IMR-90 (cell line): Measurements from ENCODE around the gene SPTBN5. TPM values are rescaled to one million over a fixed set of nuclear protein-coding genes. Genes with fewer than 3 reads are reported as not detected.

Experiments used
- ATAC-seq: fragments of 200-7000 bp; cut with Tn5 transposase; 2 replicates; pipeline ENCODE4 v1.9.1; 2020; ENCODE audit warnings: low read depth, mild to moderate bottlenecking, moderate library complexity
- BruUV-seq: library from RNA; stranded (reverse); fragments of 400-500 nt; replicated peaks from 2 replicates; lab custom pipeline; 2021; lab: Mats Ljungman, UMichigan
- CTCF ChIA-PET: fragments of 300-600 bp; formaldehyde crosslinking; extraction: SDS; loops from one replicate; lab custom pipeline; 2021; ENCODE audit warnings: antibody characterized with exemption; lab: Yijun Ruan, JAX
- POLR2A ChIA-PET: fragments of 300-600 bp; sonication (Branson Sonifier 250); formaldehyde crosslinking; loops from one replicate; lab custom pipeline; 2022; ENCODE audit warnings: antibody characterized with exemption; ENCODE audit not compliant: unreplicated experiment; lab: Charles Lee
- DNase-seq: peaks from one replicate; pipeline ENCODE4 v3.0.0; 2013
- H2AFZ ChIP-seq: replicated peaks from 2 replicates; pipeline ENCODE3; 2013; ENCODE audit warnings: low read length, mild to moderate bottlenecking; ENCODE audit not compliant: poor library complexity
- H2AK5ac ChIP-seq: 2 replicates; pipeline ENCODE4 v1.6.1; 2013; ENCODE audit warnings: low read depth, low read length, inconsistent platforms
- H2AK9ac ChIP-seq: replicated peaks from 2 replicates; pipeline ENCODE3; 2013; ENCODE audit warnings: mild to moderate bottlenecking, low read depth, low read length, moderate library complexity; ENCODE audit not compliant: poor library complexity
- H2BK120ac ChIP-seq: 2 replicates; pipeline ENCODE4 v1.6.1; 2013; ENCODE audit warnings: low read depth, low read length, inconsistent platforms
- H2BK15ac ChIP-seq: 3 replicates; pipeline ENCODE4 v1.6.1; 2013; ENCODE audit warnings: low read depth, low read length, inconsistent platforms
- H2BK20ac ChIP-seq: 2 replicates; pipeline ENCODE4 v1.6.1; 2013; ENCODE audit warnings: low read depth, mild to moderate bottlenecking, inconsistent platforms, low read length, moderate library complexity
- H2BK5ac ChIP-seq: 2 replicates; pipeline ENCODE4 v1.6.1; 2013; ENCODE audit warnings: mild to moderate bottlenecking, low read depth, low read length, inconsistent platforms; ENCODE audit not compliant: poor library complexity, severe bottlenecking
- H3K14ac ChIP-seq: replicated peaks from 2 replicates; pipeline ENCODE4 v1.6.1; 2013; ENCODE audit warnings: low read depth, low read length, inconsistent platforms
- H3K18ac ChIP-seq: 2 replicates; pipeline ENCODE4 v1.6.1; 2013; ENCODE audit warnings: low read depth, low read length, control low read depth
- H3K23ac ChIP-seq: 2 replicates; pipeline ENCODE4 v1.6.1; 2013; ENCODE audit warnings: low read depth, low read length, inconsistent platforms
- H3K27ac ChIP-seq: 2 replicates; pipeline ENCODE4 v1.5.1; 2013; ENCODE audit warnings: mild to moderate bottlenecking, control low read depth, low read length; ENCODE audit not compliant: insufficient read depth
- H3K27me3 ChIP-seq: 2 replicates; pipeline ENCODE4 v1.6.1; 2013; ENCODE audit warnings: low read length; ENCODE audit not compliant: control insufficient read depth, insufficient read depth
- H3K36me3 ChIP-seq: 2 replicates; pipeline ENCODE4 v1.6.1; 2013; ENCODE audit warnings: low read length, mixed read lengths; ENCODE audit not compliant: control insufficient read depth, insufficient read depth
- H3K4ac ChIP-seq: 2 replicates; pipeline ENCODE4 v1.6.1; 2013; ENCODE audit warnings: low read depth, low read length, inconsistent platforms
- H3K4me1 ChIP-seq: 2 replicates; pipeline ENCODE4 v1.6.1; 2013; ENCODE audit warnings: low read length, mixed read lengths; ENCODE audit not compliant: control insufficient read depth, insufficient read depth
- H3K4me2 ChIP-seq: 2 replicates; pipeline ENCODE4 v1.6.1; 2013; ENCODE audit warnings: low read depth, mild to moderate bottlenecking, control low read depth, low read length, moderate library complexity
- H3K4me3 ChIP-seq: 2 replicates; pipeline ENCODE4 v1.5.1; 2013; ENCODE audit warnings: low read depth, mild to moderate bottlenecking, control low read depth, low read length, moderate library complexity; ENCODE audit not compliant: insufficient read depth
- H3K56ac ChIP-seq: 2 replicates; pipeline ENCODE4 v1.6.1; 2013; ENCODE audit warnings: low read length, inconsistent platforms; ENCODE audit not compliant: insufficient read depth; ENCODE audit errors: extremely low read depth
- H3K79me1 ChIP-seq, 2 experiments: 2 replicates each; pipeline ENCODE4 v1.6.1; 2013; ENCODE audit warnings: low read length in 2 of 2, inconsistent platforms in 1 of 2, low read depth in 1 of 2
- H3K9ac ChIP-seq: 2 replicates; pipeline ENCODE4 v1.6.1; 2013; ENCODE audit warnings: low read depth, low read length, control low read depth
- H3K9me1 ChIP-seq: 2 replicates; pipeline ENCODE4 v1.6.1; 2013; ENCODE audit warnings: low read length, inconsistent platforms; ENCODE audit not compliant: insufficient read depth
- H3K9me3 ChIP-seq: 2 replicates; pipeline ENCODE4 v1.6.1; 2013; ENCODE audit warnings: low read length; ENCODE audit not compliant: control insufficient read depth, insufficient read depth
- H4K20me1 ChIP-seq: 2 replicates; pipeline ENCODE4 v1.6.1; 2013; ENCODE audit warnings: low read length, inconsistent platforms; ENCODE audit not compliant: insufficient read depth
- H4K5ac ChIP-seq: 2 replicates; pipeline ENCODE4 v1.6.1; 2013; ENCODE audit warnings: mild to moderate bottlenecking, low read depth, low read length, control low read depth
- H4K8ac ChIP-seq, 2 experiments: 2 replicates each; pipeline ENCODE4 v1.6.1; 2013; ENCODE audit warnings: low read depth in 2 of 2, low read length in 2 of 2, control low read depth in 1 of 2, inconsistent platforms in 1 of 2
- H4K91ac ChIP-seq: 2 replicates; pipeline ENCODE4 v1.6.1; 2013; ENCODE audit warnings: low read depth, low read length, inconsistent platforms; ENCODE audit not compliant: insufficient read depth
- BHLHE40 ChIP-seq: fragments of 150-350 bp; IDR thresholded peaks from 2 replicates; pipeline ENCODE4 v1.6.1; 2016; ENCODE audit warnings: mild to moderate bottlenecking, low read depth, low read length
- CEBPB ChIP-seq: IDR thresholded peaks from 2 replicates; pipeline ENCODE4 v1.6.1; 2012; ENCODE audit warnings: low read depth, low read length, improper control_type of control experiment
- CHD1 ChIP-seq: IDR thresholded peaks from 2 replicates; pipeline ENCODE4 v1.6.1; 2012; ENCODE audit warnings: low read depth, low read length, improper control_type of control experiment
- CTCF ChIP-seq: conservative IDR thresholded peaks from 2 replicates; pipeline ENCODE4 v1.5.1; 2012; ENCODE audit warnings: mild to moderate bottlenecking, low read depth, low read length, improper control_type of control experiment
- ELK1 ChIP-seq: fragments of 150-350 bp; IDR thresholded peaks from 2 replicates; pipeline ENCODE4 v1.6.1; 2016; ENCODE audit warnings: low read depth, mild to moderate bottlenecking, low read length, moderate library complexity, borderline replicate concordance
- FOS ChIP-seq: fragments of 150-350 bp; IDR thresholded peaks from 2 replicates; pipeline ENCODE4 v1.6.1; 2016; ENCODE audit warnings: low read depth, low read length
- MAZ ChIP-seq: IDR thresholded peaks from 2 replicates; pipeline ENCODE4 v1.6.1; 2012; ENCODE audit warnings: low read depth, mild to moderate bottlenecking, low read length, improper control_type of control experiment, moderate library complexity, borderline replicate concordance
- MXI1 ChIP-seq: IDR thresholded peaks from 2 replicates; pipeline ENCODE4 v1.6.1; 2012; ENCODE audit warnings: low read depth, mild to moderate bottlenecking, low read length, moderate library complexity, borderline replicate concordance
- POLR2A ChIP-seq: IDR thresholded peaks from 2 replicates; pipeline ENCODE4 v1.6.1; 2012; ENCODE audit warnings: mild to moderate bottlenecking, low read depth, low read length
- RAD21 ChIP-seq: IDR thresholded peaks from 2 replicates; pipeline ENCODE4 v1.6.1; 2012; ENCODE audit warnings: low read length, improper control_type of control experiment
- RCOR1 ChIP-seq: IDR thresholded peaks from 2 replicates; pipeline ENCODE4 v1.6.1; 2012; ENCODE audit warnings: mild to moderate bottlenecking, low read length, improper control_type of control experiment; ENCODE audit not compliant: insufficient replicate concordance
- RFX5 ChIP-seq: IDR thresholded peaks from 2 replicates; pipeline ENCODE4 v1.8.0; 2012; ENCODE audit warnings: low read depth, mild to moderate bottlenecking, low read length, moderate library complexity
- SMC3 ChIP-seq: fragments of 150-350 bp; IDR thresholded peaks from 2 replicates; pipeline ENCODE4 v1.6.1; 2016; ENCODE audit warnings: low read depth, mild to moderate bottlenecking, antibody characterized with exemption, low read length, moderate library complexity
- WGBS, 2 experiments: methylation state at CpG; one replicate each; pipeline versions ENCODE4 v1.1.5 to v1.1.7; 2013; ENCODE audit warnings: missing lambda C conversion rate in 2 of 2; ENCODE audit not compliant: insufficient read length in 1 of 2; ENCODE audit errors: extremely low coverage in 2 of 2; 5-methylcytosine and 5-hydroxymethylcytosine counted together
- dilution Hi-C: fragments of 300-500 bp; cut with HindIII; formaldehyde crosslinking; loops from one replicate; pipeline ENCODE4 v1.14.3; 2018; ENCODE audit warnings: low sequenced_read_pairs; ENCODE audit not compliant: unreplicated experiment
- in situ Hi-C: fragments of 300-500 bp; cut with MboI; formaldehyde crosslinking; loops from 3 replicates; pipeline ENCODE4 v1.14.3; 2019; ENCODE audit warnings: low sequenced_read_pairs, inconsistent platforms, mixed read lengths
- intact Hi-C: fragments of 100-400 bp; cut with micrococcal nuclease; formaldehyde crosslinking; loops from 2 replicates; pipeline ENCODE4 v1.10.0; 2022
- polyA plus RNA-seq, 3 experiments: library from polyadenylated mRNA; depleted of rRNA; stranded (reverse); fragments of >200 nt; gene quantifications; 2 replicates each; pipeline ENCODE4 v1.2.3, GENCODE V29; 2012; ENCODE audit warnings: low replicate concordance in 1 of 3
- total RNA-seq: library from RNA; depleted of rRNA; stranded (reverse); fragments of >200 nt; gene quantifications from 2 replicates; pipeline ENCODE4 v1.2.3, GENCODE V29; 2012
- TF ChIP-seq, protein P1 (sequence below): fragments of 150-350 bp; IDR thresholded peaks from 2 replicates; pipeline ENCODE4 v1.6.1; 2017; ENCODE audit warnings: mild to moderate bottlenecking, antibody characterized with exemption, low read length, low read depth

Gene SPTBN5
- total and polyA plus RNA-seq, 2 of the 4 experiments (the other 2 are of a cell fraction), result under 0.01 to 0.38 TPM

DNA sequence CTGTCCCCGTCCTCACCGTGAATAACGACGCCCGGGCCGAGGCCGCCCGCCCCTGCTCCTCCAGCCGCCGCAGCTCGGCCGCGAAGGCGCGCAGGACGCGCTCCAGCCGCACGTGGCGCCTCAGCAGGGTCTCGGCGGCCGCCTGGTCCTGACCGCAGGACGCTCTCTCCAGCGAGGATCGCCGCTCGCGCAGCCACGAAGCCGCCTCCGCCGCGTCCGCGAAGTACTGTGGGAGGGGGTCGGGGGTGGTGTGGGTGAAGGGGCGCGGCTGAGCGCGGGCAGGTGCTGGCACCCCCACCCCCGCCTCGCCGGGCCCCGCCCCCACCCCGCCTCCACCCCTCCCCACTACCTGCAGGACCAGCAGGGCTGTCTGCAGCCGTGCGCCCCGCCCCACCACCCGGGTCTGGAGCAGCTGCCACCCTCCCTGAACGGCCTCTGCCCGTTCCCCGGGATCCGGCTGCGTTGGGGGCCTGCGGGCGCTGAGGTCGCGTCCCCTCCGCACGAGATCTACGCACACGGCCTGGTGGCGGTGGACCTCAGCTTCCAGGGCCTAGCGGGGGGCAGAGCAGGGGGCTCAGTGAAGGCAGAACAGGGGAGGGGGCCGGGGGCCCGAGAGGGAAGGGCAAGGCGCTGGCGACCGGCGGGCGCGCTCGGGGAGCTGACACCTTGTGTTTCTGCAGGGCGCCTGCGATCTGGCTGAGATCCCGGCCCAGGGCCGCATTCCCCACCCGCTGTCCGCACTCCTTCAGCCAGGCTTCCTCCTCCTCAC is 11.7 kb downstream of the SPTBN5 start:
- Histone ChIP-seq H3K14ac (no peak overlapping the region), H2BK5ac (no peak overlapping the region), H3K18ac (no peak overlapping the region), H3K23ac (no peak overlapping the region), H4K91ac (no peak overlapping the region), H3K27me3 (peaks cover 33% of the 10 kb centered on the region), H3K27ac (no peak overlapping the region), H3K4me1 (0 out of 2 replicates have a peak, but pooled peaks cover 2% of the 10 kb centered on the region), H3K9me1 (no peaks in the 10 kb centered on the region), H3K56ac (no peak overlapping the region), H2AFZ (peak overlapping the region; percentile 51), H2BK15ac (no peak overlapping the region), H3K9me3 (no peaks in the 10 kb centered on the region), H3K9ac (no peak overlapping the region), H3K4ac (no peak overlapping the region), H4K5ac (no peak overlapping the region), H3K36me3 (no peaks in the 10 kb centered on the region), H3K79me1 (no peaks in the 10 kb centered on the region), H3K4me2 (no peak overlapping the region), H4K20me1 (peaks cover 9% of the 10 kb centered on the region; the same call in 1 of the 2 replicates), H2AK9ac (no peak overlapping the region), H2AK5ac (no peak overlapping the region), H3K4me3 (no peak overlapping the region), H2BK120ac (no peak overlapping the region), H2BK20ac (no peak overlapping the region), H4K8ac (no peak overlapping the region)
- DNase-seq (no peak), ATAC-seq (peak; percentile 8; the same call in 1 of the 2 replicates)
- POLR2A ChIA-PET, result no interaction called here
- no TSS peak for BruUV-seq
- 36% methylated on average over 17 of the region's 81 CpGs; no CpG with 5 or more reads in 1 of the 2 experiments for WGBS, 2 experiments
- dilution Hi-C loops, result no loop called here
- in situ Hi-C loops, result no loop called here
- CTCF ChIA-PET, result interaction anchor here (1.6 kb wide), 1 partner anchor 13 kb away, joined by 4 read pairs; no protein-coding TSS in a partner anchor
- intact Hi-C loops, result no loop called here
- TF ChIP-seq RCOR1 (no peak), RAD21 (no peak), RFX5 (no peak), FOS (no peak), BHLHE40 (no peak), SMC3 (no peak), ELK1 (no peak), CEBPB (no peak), MXI1 (no peak), CHD1 (no peak), POLR2A (no peak), CTCF (no peak), MAZ (no peak)
- TF ChIP-seq, protein P1, sequence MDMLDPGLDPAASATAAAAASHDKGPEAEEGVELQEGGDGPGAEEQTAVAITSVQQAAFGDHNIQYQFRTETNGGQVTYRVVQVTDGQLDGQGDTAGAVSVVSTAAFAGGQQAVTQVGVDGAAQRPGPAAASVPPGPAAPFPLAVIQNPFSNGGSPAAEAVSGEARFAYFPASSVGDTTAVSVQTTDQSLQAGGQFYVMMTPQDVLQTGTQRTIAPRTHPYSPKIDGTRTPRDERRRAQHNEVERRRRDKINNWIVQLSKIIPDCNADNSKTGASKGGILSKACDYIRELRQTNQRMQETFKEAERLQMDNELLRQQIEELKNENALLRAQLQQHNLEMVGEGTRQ, result no peak
